Activated naive CD4-positive, alpha-beta T cell (primary cell): ENCODE data around the gene VAC14.
"Not testable (repeated sequence)": the region's sequence is repeated elsewhere in the genome, so short reads cannot be mapped to it uniquely, and the experiment has no call there.

Experiments
- DNase-seq, 4 experiments: peaks; one replicate each; lab custom pipeline; 2025; lab: John Stamatoyannopoulos, UW

VAC14 gene

GRCh38 chr16:70744366-70744765 lies 56.6 kb downstream of the VAC14 start:
- DNase-seq: no peak

DNA sequence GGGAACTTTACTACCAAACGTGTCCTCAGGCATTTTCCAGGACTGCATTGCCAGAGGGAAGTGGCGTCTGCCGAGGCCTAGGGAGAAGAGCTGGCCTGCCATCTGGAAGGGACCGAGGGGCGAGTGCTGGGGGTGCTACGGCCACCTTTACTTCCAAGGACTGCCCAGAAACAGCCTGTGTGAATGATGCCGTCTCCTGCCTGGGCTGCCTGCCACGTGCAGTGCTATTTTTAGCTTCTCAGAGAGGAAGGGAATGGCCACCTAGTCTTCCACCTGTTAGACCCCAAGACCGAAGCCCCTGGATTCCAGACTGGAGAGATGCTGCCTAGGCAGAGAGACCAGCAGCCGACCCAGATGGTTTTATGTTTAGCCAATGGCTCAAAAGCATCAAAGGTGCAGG lies 57.2 kb downstream of the VAC14 start:
- no peak for DNase-seq

DNA sequence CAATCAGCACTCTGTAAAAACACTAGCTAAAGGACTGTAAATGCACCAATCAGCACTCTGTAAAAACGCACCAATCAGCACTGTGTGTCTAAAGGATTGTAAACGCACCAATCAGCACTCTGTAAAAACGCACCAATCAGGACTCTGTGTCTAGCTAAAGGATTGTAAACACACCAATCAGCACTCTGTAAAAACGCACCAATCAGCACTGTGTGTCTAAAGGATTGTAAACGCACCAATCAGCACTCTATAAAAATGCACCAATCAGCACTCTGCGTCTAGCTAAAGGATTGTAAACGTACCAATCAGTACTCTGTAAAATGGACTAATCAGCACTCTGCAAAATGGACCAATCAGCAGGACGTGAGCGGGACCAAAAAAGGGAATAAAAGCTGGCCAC lies 58.0 kb downstream of the VAC14 start:
- DNase-seq: not testable (repeated sequence)

DNA sequence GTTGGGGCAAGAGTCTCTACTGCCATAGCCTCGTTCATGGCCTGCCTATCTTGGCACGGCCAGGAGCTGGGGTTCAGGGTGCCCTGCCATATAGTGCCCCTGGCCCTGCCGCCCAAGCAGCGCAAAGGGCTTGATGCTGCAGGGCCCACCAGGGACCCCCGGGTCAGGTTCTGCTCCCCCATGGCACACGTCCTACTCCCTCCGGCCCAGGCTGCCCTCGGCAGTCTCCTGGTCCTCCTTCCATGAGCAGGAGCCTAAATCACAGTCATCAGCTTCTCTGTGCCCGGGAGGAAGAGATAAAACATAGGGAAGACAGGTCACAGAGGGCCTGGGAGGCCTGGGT lies 59.2 kb downstream of the VAC14 start:
- no peak for DNase-seq

GRCh38 chr16:70740914-70741782 lies 59.8 kb downstream of the VAC14 start:
- DNase-seq: peak in 1 of 4 experiments; percentile 9

GRCh38 chr16:70740174-70740913 lies 60.6 kb downstream of the VAC14 start:
- DNase-seq: no peak

- no peak for DNase-seq
Measured at GRCh38 chr16:70739389-70739788, 61.6 kb downstream of the VAC14 start.

DNA sequence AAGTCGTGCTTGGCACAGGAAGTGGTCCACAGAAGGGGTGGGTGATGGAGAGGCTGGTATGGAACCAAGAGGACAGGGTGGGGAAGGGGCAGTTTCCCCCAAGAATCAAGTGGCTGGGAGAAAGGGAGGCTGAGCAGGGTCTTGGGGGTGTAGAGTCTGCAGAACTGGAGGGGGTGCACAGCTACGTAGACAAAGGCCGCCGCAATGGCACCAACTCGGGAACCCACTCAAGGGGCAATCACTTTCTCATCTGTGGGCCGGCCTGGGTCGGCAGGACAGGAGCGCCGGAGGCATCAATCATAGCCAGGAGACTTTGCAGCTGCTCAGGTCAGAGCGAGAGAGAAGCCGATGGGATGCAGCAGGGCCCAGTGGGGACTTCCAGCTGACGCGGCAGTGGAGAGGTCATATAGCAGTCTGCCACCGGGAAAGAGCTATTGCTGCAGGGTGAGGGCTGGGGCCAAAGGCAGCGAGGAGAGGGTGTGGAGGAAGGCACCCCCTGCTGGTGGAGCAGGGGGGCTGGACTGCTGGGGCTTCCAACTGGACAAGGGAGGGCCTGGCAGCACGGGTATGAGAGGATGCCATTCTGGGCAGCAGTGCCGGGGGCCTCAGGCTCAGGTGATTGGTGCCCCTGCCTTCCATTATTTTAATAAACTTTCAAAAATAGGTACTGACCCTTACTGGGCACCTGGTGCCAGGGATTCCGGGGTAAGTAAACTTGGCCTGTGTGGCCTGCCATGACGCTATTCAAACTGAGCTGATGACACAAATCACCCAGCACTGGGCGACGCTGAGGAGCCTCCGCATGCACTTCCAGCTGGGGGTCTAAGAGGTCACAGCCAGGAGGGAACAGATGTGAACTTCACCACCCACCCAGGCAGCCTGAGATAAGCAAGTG lies 62.6 kb downstream of the VAC14 start:
- DNase-seq: no peak

DNA sequence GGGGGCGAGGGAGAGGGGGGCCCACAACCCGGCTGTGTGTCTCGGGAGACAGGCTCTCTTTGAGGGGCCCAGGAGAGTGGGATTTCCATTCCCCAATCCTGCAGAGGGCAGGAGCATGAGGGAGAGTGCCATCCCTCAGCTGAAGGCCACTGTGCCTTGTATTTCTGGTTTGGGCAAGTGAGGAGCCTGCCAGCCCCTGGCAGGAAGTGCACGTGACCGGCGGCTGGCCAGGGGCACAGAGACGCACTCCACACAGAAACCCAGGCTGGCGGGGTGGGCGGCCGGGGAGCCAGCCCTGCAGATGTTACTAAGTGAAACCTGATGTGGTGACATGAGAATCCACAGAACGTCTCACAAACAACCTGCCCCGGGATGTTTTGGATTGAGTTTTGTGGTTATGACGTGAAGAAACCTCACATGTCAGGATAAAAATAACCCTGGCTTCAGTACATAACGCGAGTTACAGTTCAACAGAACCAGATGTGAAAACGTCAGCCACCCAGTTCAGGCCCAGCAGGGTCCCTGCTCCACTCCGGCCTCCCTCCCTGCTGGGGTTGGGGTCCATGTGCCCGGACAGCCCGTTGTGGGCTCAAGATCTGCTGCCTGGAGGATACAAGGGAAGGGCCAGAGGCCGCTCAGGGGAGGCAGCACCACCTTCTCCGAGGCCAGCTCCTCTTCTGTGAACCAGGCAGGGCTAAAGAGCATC lies 63.4 kb downstream of the VAC14 start:
- peak in 3 of 4 experiments; percentile 17 to 53 (median 27) for DNase-seq

- DNase-seq: no peak
Measured at GRCh38 chr16:70736465-70737376, 64.2 kb downstream of the VAC14 start.

DNA sequence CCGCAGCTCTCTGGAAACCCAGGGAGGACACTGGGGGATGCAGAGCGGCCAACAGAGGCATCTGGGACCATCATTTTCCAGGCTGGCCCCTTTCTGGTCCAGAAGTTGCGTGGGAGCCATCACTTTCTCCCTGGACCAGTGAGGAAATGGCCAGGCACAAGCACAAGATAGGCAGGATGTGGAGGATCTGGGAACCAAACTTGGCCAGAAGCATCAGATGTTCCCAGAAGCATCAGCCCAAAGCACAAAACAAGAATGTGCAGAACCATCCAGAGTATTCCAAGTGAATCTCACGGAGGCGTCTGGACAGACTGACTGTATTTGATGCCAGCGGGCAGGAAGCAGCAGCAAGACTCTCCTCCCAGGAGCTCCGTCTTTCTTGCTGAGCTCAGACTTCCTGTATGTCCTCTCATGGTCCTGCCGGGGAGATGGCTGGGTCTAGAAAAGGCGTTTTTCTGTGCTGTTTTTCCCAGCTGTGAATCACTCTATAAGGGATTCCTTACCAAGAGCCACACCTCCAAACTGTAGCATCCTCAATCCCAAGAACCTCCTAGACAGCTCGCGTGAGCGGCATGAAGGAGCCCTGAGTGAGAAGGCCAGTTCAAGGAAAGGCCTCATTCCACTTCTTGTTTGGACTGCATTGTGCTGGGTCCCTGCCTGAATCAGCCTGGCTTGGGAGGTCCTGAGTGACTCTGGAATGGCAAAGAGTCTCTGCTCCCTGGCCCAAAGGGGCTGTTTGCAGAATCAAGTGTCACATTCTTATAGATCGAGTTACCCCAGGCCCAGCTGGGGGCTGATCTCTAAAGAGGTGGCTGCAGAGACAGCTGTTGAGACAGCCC lies 65.6 kb downstream of the VAC14 start:
- no peak for DNase-seq

GRCh38 chr16:70734522-70735095 lies 66.3 kb downstream of the VAC14 start:
- no peak for DNase-seq

DNA sequence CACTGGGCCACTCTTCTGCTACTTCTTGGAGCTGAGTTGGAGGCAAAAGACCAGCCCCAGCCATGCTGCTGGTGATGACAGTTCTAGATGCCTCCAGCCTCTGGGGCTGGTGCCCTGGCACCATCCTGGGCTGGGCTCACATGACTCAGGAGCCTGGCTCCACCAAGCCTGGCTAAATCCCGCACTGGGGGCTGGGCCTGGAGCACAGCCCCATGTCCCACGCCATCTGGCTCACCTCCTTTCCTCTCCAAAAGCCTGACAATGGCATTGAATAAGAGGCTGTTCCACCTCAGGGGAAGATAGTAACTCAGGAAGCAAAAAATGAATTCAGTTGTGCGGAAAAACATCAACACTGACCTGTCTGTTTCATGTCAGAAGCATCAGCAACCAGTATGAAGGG lies 70.0 kb downstream of the VAC14 start:
- DNase-seq: no peak

GRCh38 chr16:70730031-70730430 lies 70.9 kb downstream of the VAC14 start:
- DNase-seq: no peak

GRCh38 chr16:70729292-70729691 lies 71.7 kb downstream of the VAC14 start:
- no peak for DNase-seq

DNA sequence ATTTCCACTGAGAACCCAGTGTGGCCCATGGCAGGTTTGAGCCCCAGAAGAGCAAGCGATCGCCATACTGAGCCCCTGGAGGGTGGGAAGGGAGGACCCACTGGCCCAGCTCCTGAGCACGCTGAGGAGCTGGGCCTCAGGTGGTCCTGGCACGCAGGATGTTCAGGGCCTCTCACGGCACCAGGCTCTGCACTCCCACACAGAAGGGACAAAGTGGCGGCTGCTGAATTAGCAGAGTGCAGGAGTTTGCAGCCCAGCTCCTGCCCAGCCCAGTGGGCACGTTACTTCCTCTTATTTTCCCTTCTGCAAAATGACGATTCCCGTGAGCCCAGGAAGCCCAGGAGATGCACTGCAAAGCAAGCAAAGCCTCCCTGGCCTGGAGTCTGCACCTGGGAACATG lies 72.8 kb downstream of the VAC14 start:
- DNase-seq: no peak

DNA sequence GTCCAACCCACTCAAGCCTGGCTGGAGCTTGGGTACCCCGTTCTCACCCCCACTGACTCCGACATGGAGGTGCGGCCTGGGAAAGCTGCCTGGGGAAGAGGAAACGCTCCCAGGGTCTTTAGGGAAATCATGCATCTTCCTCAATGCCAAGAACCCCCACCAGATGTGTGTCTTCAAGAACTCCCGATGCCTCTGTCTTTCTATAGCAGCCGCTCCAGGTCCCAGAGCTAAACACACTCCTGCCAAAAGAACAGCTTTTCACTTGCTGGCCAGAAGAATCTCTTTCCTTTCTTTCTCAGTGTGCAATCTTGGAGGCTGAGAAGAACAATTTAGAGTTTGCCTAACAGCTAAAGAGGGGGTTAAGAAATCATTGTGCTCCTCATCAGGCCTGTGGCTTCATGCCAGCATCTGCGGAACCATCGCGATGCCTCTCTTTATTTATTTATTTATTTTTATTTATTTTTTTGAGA lies 74.0 kb downstream of the VAC14 start:
- no peak for DNase-seq

GRCh38 chr16:70725912-70726828 lies 74.8 kb downstream of the VAC14 start:
- no peak for DNase-seq
